ENCODE data around the gene ARHGAP35.
A peak's percentile ranks its signal among the peaks of the same experiment; 100 is the strongest.

Gene ARHGAP35

GRCh38 chr19:46896076-46896794, 35.4 kb downstream of the ARHGAP35 start:
- no peaks in the 10 kb centered on the region for H3K27me3 Mint-ChIP-seq (ENCODE audit: low read depth)
- TF ChIP-seq CTCF (IDR thresholded peaks at IDR 0.05; ENCODE audit: unreplicated experiment in 3 of 3), result no peak
- H3K36me3 Mint-ChIP-seq (ENCODE audit: low read depth), result peaks cover 8% of the 10 kb centered on the region
- H3K4me1 Mint-ChIP-seq, result peaks cover 49% of the 10 kb centered on the region
- no peak overlapping the region for H3K4me3 Mint-ChIP-seq
- peak overlapping the region; percentile 56 to 67 (median 66) for H3K27ac Mint-ChIP-seq
- H3K9me3 Mint-ChIP-seq, result no peaks in the 10 kb centered on the region

GRCh38 chr19:46898731-46899130, 37.9 kb downstream of the ARHGAP35 start:
- TF ChIP-seq CTCF (IDR thresholded peaks at IDR 0.05; ENCODE audit: unreplicated experiment in 3 of 3), result no peak
- peaks cover 63% of the 10 kb centered on the region for H3K4me1 Mint-ChIP-seq

GRCh38 chr19:46900341-46900740, 39.5 kb downstream of the ARHGAP35 start:
- TF ChIP-seq CTCF (IDR thresholded peaks at IDR 0.05; ENCODE audit: unreplicated experiment in 3 of 3), result no peak
- Mint-ChIP-seq H3K9me3 (no peaks in the 10 kb centered on the region), H3K4me1 (peaks cover 67% of the 10 kb centered on the region), H3K27me3 (ENCODE audit: low read depth) (no peaks in the 10 kb centered on the region), H3K4me3 (no peak overlapping the region), H3K27ac (peak overlapping the region in 2 of 3 experiments; percentile 88 to 96), H3K36me3 (ENCODE audit: low read depth) (no peaks in the 10 kb centered on the region)

More at GRCh38 chr19:46898731-46899130, 37.9 kb downstream of the ARHGAP35 start:
- no peaks in the 10 kb centered on the region for H3K27me3 Mint-ChIP-seq (ENCODE audit: low read depth)
- H3K9me3 Mint-ChIP-seq, result no peaks in the 10 kb centered on the region
- peaks cover 4% of the 10 kb centered on the region for H3K36me3 Mint-ChIP-seq (ENCODE audit: low read depth)
- H3K4me3 Mint-ChIP-seq, result no peak overlapping the region
- H3K27ac Mint-ChIP-seq, result peak overlapping the region; percentile 26 to 41 (median 32)

GRCh38 chr19:46901701-46902401, 41.1 kb downstream of the ARHGAP35 start:
- peak overlapping the region; percentile 88 to 96 (median 89) for H3K27ac Mint-ChIP-seq
- no peaks in the 10 kb centered on the region for H3K27me3 Mint-ChIP-seq (ENCODE audit: low read depth)
- H3K4me1 Mint-ChIP-seq, result peaks cover 61% of the 10 kb centered on the region
- no peaks in the 10 kb centered on the region for H3K36me3 Mint-ChIP-seq (ENCODE audit: low read depth)
- no peak overlapping the region for H3K4me3 Mint-ChIP-seq
- no peak for TF ChIP-seq CTCF (IDR thresholded peaks at IDR 0.05; ENCODE audit: unreplicated experiment in 3 of 3)
- H3K9me3 Mint-ChIP-seq, result no peaks in the 10 kb centered on the region

GRCh38 chr19:46902402-46902766, 41.6 kb downstream of the ARHGAP35 start:
- Mint-ChIP-seq H3K36me3 (ENCODE audit: low read depth) (no peaks in the 10 kb centered on the region), H3K27me3 (ENCODE audit: low read depth) (no peaks in the 10 kb centered on the region), H3K9me3 (no peaks in the 10 kb centered on the region), H3K27ac (peak overlapping the region; percentile 88 to 96 (median 89)), H3K4me3 (no peak overlapping the region), H3K4me1 (peaks cover 59% of the 10 kb centered on the region)
- no peak for TF ChIP-seq CTCF (IDR thresholded peaks at IDR 0.05; ENCODE audit: unreplicated experiment in 3 of 3)

Data from nephron (organoid).